Mucosa of descending colon (tissue), 3 donors: ENCODE measurements around the gene ZNF484. TPM values are rescaled to one million over a fixed set of nuclear protein-coding genes. Genes with fewer than 3 reads are reported as not detected.

Source experiments
- ATAC-seq: fragments of 200-7000 bp; cut with Tn5 transposase; one replicate; pipeline ENCODE4 v1.9.1; 2020; ENCODE audit warnings: mild to moderate bottlenecking, moderate library complexity
- DNase-seq, 3 donors: peaks; one replicate each; pipeline ENCODE4 v3.0.0-alpha.2; 2020
- H3K36me3 ChIP-seq: fragments of 200-600 bp; one replicate; pipeline ENCODE4 v1.8.0; 2021; ENCODE audit warnings: low read depth, mild to moderate bottlenecking
- H3K4me1 ChIP-seq: fragments of 200-600 bp; one replicate; pipeline ENCODE4 v1.8.0; 2021; ENCODE audit warnings: low read depth, mild to moderate bottlenecking
- H3K4me3 ChIP-seq: fragments of 200-600 bp; one replicate; pipeline ENCODE4 v1.8.0; 2021; ENCODE audit warnings: mild to moderate bottlenecking
- H3K9me3 ChIP-seq: fragments of 200-600 bp; one replicate; pipeline ENCODE4 v1.8.0; 2021; ENCODE audit warnings: mild to moderate bottlenecking
- intact Hi-C, 2 donors: fragments of 100-400 bp; cut with DNase I in 1 of 2; cut with micrococcal nuclease in 1 of 2; formaldehyde crosslinking; loops; one replicate each; pipeline versions ENCODE4 v1.11.0 to v1.11.1; 2022; cut with DNase I, micrococcal nuclease
- total RNA-seq, 3 donors: library from RNA; stranded (reverse); fragmentation: NEBNext Ultra II Directional in 2 of 3; extraction: Animal tissue kit (Norgen Biotek cat#: 25700) in 2 of 3; gene quantifications; one replicate each; pipeline versions ENCODE4 v1.2.1 to v1.2.4, GENCODE V29; 2021 to 2023
- TF ChIP-seq, protein P1 (sequence below): fragments of 200-600 bp; IDR thresholded peaks from one replicate; pipeline ENCODE4 v1.8.0; 2022; ENCODE audit warnings: antibody characterized with exemption, mild to moderate bottlenecking
- donor health status: DM: no; HTN: no; CAD: no; lungs with moderate emphysema.
- donor health status: DM: no; HTN: no; CAD: no.
- donor health status: DM: no; HTN: yes; CAD: no.

ZNF484 gene
- total RNA-seq, 3 donors from 2014 or later = 5.0 to 10.9 (median 7.5) TPM

DNA sequence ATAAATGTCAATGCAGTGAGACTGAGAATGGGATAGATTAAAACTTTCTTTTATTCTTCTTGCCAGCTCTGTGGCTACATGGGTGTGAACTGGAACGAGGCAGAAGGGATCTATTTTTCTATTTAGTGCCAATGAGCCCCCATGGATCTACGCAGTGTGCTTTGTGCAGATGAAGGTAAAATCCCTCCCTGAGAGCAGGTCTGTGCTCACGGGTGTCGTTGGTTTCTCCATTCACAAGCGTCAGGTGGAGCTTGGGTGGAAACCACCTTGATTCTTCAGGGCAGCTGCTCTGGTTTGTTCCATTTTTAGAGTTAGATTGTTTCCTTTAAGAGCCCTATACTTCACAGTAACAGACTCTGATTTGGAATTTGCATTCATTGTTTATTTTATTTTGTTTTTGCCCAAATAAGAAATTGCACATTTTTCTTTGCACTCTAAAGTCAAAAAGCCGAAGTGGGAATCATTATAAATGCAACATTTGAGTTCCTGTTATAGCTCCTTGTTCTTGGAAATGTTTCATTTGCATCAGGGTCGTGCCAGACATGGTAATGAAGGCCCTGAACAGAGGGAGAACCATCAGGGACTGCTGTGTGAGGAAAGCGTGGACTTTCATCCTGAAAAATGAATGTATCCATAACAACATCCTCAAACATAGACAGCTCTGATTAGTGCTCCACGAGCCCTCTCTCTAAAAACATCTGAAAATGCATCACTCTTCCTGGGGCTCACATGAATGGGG, 82.1 kb downstream of the ZNF484 start:
- ATAC-seq (no peak), DNase-seq (no peak)
- no peaks in the 10 kb centered on the region for H3K4me1 ChIP-seq
- H3K4me3 ChIP-seq = no peak overlapping the region
- no peaks in the 10 kb centered on the region for H3K36me3 ChIP-seq
- no peaks in the 10 kb centered on the region for H3K9me3 ChIP-seq
- TF ChIP-seq, protein P1, sequence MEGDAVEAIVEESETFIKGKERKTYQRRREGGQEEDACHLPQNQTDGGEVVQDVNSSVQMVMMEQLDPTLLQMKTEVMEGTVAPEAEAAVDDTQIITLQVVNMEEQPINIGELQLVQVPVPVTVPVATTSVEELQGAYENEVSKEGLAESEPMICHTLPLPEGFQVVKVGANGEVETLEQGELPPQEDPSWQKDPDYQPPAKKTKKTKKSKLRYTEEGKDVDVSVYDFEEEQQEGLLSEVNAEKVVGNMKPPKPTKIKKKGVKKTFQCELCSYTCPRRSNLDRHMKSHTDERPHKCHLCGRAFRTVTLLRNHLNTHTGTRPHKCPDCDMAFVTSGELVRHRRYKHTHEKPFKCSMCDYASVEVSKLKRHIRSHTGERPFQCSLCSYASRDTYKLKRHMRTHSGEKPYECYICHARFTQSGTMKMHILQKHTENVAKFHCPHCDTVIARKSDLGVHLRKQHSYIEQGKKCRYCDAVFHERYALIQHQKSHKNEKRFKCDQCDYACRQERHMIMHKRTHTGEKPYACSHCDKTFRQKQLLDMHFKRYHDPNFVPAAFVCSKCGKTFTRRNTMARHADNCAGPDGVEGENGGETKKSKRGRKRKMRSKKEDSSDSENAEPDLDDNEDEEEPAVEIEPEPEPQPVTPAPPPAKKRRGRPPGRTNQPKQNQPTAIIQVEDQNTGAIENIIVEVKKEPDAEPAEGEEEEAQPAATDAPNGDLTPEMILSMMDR = no peak
- intact Hi-C loops = no loop called here

Other genes starting within 250 kb of the ZNF484 start
- gene IPPK, start 207.9 kb downstream of the ZNF484 start, total RNA-seq = 1 to 10 TPM; 6.8 to 9.0 (median 7.7) TPM
- 10 to 100 TPM in 1 of 3 donors, 1 to 10 TPM in 2; 6.8 to 36.1 (median 8.6) TPM for gene BICD2, start 113.2 kb downstream of the ZNF484 start, total RNA-seq
- gene FGD3, start 69.5 kb upstream of the ZNF484 start, total RNA-seq = 1 to 10 TPM; 3.3 to 5.4 (median 5.3) TPM
- gene SUSD3, start 180.7 kb upstream of the ZNF484 start, total RNA-seq = 1 to 10 TPM; 1.2 to 2.5 (median 1.8) TPM
- 10 to 100 TPM; 39.1 to 47.8 (median 44.2) TPM for gene CARD19, start 218.2 kb upstream of the ZNF484 start, total RNA-seq